Uterus (tissue), 2 donors: ENCODE results near the gene CAPRIN1.
"Not testable (repeated sequence)": the region's sequence is repeated elsewhere in the genome, so short reads cannot be mapped to it uniquely, and the experiment has no call there.

ENCODE experiments used
- POLR2A ChIP-seq, 2 donors: fragments of 450-650 bp; IDR thresholded peaks; one replicate each; pipeline ENCODE4 v1.6.1; 2016; ENCODE audit warnings: antibody characterized with exemption in 2 of 2, mild to moderate bottlenecking in 1 of 2, moderate library complexity in 1 of 2
- TF ChIP-seq, protein P1 (sequence below), 4 experiments: fragments of 200-600 bp in 2 of 4; fragments of 450-650 bp in 2 of 4; sonication (generic) in 2 of 4; IDR thresholded peaks; one replicate each; pipeline ENCODE4 v1.5.1; 2016 to 2019; ENCODE audit warnings: antibody characterized with exemption in 4 of 4, mild to moderate bottlenecking in 2 of 4, moderate library complexity in 1 of 4

DNA sequence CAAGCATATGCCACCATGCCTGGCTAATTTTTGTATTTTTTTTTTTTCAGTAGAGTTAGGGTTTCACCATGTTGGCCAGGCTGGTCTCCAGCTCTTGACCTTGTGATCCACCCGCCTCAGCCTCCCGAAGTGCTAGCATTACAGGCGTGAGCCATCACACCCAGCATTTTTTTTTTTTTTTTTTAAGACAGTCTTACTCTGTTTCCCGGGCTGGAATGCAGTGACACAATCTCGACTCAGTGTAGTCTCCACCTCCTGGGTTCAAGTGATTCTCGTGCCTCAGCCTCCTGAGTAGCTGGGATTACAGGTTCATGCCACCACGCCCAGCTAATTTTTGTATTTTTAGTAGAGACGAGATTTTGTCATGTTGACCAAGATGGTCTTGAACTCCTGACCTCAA is 15.2 kb downstream of the CAPRIN1 start:
- TF ChIP-seq, protein P1, sequence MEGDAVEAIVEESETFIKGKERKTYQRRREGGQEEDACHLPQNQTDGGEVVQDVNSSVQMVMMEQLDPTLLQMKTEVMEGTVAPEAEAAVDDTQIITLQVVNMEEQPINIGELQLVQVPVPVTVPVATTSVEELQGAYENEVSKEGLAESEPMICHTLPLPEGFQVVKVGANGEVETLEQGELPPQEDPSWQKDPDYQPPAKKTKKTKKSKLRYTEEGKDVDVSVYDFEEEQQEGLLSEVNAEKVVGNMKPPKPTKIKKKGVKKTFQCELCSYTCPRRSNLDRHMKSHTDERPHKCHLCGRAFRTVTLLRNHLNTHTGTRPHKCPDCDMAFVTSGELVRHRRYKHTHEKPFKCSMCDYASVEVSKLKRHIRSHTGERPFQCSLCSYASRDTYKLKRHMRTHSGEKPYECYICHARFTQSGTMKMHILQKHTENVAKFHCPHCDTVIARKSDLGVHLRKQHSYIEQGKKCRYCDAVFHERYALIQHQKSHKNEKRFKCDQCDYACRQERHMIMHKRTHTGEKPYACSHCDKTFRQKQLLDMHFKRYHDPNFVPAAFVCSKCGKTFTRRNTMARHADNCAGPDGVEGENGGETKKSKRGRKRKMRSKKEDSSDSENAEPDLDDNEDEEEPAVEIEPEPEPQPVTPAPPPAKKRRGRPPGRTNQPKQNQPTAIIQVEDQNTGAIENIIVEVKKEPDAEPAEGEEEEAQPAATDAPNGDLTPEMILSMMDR (IDR thresholded peaks at IDR 0.05), result not testable (repeated sequence)
- TF ChIP-seq POLR2A (IDR thresholded peaks at IDR 0.05), result not testable (repeated sequence)
